ENCODE measurements around the gene SAMD1. TPM values are rescaled to one million over a fixed set of nuclear protein-coding genes. Genes with fewer than 3 reads are reported as not detected.

The SAMD1 gene
- polyA plus RNA-seq, 1 donor (not counting 4 experiments of a cell fraction or from before 2014, with no cell fraction given) = 5.3 TPM

DNA sequence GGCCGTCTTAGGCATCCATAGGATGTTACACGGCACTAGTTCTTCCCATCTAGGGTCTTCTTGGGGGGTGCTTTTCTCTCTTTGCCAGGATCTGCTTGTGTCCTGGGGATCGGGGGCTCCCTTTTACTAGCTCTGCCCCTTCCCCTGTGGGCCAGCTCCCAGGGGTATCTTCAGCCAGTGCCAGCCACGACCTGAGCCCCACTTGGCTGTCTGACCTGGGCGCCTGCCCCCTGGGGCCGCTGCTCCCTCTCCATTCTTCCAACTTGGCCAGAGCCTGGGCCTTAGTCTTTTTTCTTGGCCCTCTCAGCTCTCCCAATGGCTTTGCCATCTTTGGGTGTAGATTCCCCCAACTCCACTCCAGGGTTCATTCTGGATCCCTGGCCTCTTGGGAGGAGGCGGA is 23.9 kb upstream of the SAMD1 start:
- Histone ChIP-seq H3K9me3 (ENCODE audit: control insufficient read depth, low read depth, low read length) (no peaks in the 10 kb centered on the region), H3K4me1 (ENCODE audit: control insufficient read depth, extremely low read depth, insufficient read depth, low read length) (peaks cover 14% of the 10 kb centered on the region), H3K27ac (ENCODE audit: control insufficient read depth, insufficient read depth, low read length) (no peak overlapping the region), H3K4me2 (ENCODE audit: control insufficient read depth, extremely low read depth, insufficient read depth, low read depth, low read length) (no peak overlapping the region), H3K27me3 (ENCODE audit: control insufficient read depth, extremely low read depth, insufficient read depth, low read length) (no peaks in the 10 kb centered on the region), H3K36me3 (ENCODE audit: control insufficient read depth in 2 of 2, extremely low read depth in 1 of 2, insufficient read depth in 2 of 2, low read length in 2 of 2) (no peaks in the 10 kb centered on the region), H3K9me1 (ENCODE audit: control insufficient read depth, extremely low read depth, insufficient read depth, low read length) (no peaks in the 10 kb centered on the region), H3K4me3 (ENCODE audit: control insufficient read depth in 2 of 3, extremely low read depth in 1 of 3, insufficient read depth in 2 of 3, low read depth in 1 of 3, low read length in 3 of 3) (no peak overlapping the region), H3K9ac (ENCODE audit: control insufficient read depth, extremely low read depth, insufficient read depth, low read length) (no peak overlapping the region), H4K20me1 (ENCODE audit: control insufficient read depth, extremely low read depth, insufficient read depth, low read length) (no peaks in the 10 kb centered on the region), H2AFZ (ENCODE audit: control insufficient read depth, low read length) (no peak overlapping the region), H3K79me2 (ENCODE audit: control insufficient read depth, insufficient read depth, low read length) (peaks cover 9% of the 10 kb centered on the region)
- dilution Hi-C loops (cut with MboI; ENCODE audit: extremely low pct_ligation_motif_present, low sequenced_read_pairs) = no loop called here
- TF ChIP-seq, protein P1, sequence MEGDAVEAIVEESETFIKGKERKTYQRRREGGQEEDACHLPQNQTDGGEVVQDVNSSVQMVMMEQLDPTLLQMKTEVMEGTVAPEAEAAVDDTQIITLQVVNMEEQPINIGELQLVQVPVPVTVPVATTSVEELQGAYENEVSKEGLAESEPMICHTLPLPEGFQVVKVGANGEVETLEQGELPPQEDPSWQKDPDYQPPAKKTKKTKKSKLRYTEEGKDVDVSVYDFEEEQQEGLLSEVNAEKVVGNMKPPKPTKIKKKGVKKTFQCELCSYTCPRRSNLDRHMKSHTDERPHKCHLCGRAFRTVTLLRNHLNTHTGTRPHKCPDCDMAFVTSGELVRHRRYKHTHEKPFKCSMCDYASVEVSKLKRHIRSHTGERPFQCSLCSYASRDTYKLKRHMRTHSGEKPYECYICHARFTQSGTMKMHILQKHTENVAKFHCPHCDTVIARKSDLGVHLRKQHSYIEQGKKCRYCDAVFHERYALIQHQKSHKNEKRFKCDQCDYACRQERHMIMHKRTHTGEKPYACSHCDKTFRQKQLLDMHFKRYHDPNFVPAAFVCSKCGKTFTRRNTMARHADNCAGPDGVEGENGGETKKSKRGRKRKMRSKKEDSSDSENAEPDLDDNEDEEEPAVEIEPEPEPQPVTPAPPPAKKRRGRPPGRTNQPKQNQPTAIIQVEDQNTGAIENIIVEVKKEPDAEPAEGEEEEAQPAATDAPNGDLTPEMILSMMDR (optimal IDR thresholded peaks at IDR 0.05 in 1 of 3, IDR thresholded peaks at IDR 0.05 in 1 of 3, conservative IDR thresholded peaks at IDR 0.05 in 1 of 3; ENCODE audit: extremely low read depth in 1 of 3, insufficient read depth in 2 of 3, low read length in 3 of 3) = no peak
- TF ChIP-seq EZH2 (IDR thresholded peaks at IDR 0.05; ENCODE audit: low read length) = no peak
- DNase-seq (ENCODE audit: low read depth, low spot score) = no peak
- no peak for FAIRE-seq

DNA sequence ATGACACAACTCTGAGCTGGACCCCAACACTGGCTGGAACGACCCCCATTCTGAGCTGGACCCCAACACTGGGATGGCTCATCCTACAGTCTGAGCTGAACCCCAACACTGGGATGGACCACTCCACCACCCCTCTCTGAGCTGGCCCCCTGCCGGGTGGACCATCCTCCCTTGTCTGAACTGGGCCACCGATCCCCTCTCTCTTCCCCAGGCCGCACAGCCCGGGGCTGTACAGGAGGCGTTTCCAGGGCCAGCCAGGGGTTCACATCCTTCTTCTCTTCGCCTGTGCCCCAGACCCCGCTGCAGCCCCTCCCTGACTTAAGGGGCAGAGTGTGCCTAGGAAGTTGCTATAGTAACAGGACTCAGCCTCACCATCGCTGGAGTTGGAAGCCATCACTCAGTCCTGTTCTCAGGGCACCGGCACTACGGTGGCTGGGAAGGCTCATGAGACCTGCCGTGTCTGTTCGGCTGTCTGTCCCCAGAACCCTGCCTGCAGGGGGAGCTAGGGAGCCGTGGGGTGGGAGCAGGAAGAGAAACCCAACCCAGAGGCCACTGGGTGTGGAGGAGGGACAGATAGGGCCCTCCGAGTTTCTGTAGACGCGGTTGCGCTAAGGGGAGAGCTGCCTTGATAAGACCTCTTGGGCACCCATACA is 23.3 kb upstream of the SAMD1 start:
- Histone ChIP-seq H3K9me1 (ENCODE audit: control insufficient read depth, extremely low read depth, insufficient read depth, low read length) (no peaks in the 10 kb centered on the region), H4K20me1 (ENCODE audit: control insufficient read depth, extremely low read depth, insufficient read depth, low read length) (no peaks in the 10 kb centered on the region), H3K36me3 (ENCODE audit: control insufficient read depth in 2 of 2, extremely low read depth in 1 of 2, insufficient read depth in 2 of 2, low read length in 2 of 2) (no peaks in the 10 kb centered on the region), H3K27ac (ENCODE audit: control insufficient read depth, insufficient read depth, low read length) (no peak overlapping the region), H3K4me2 (ENCODE audit: control insufficient read depth, extremely low read depth, insufficient read depth, low read depth, low read length) (no peak overlapping the region), H3K27me3 (ENCODE audit: control insufficient read depth, extremely low read depth, insufficient read depth, low read length) (no peaks in the 10 kb centered on the region), H3K4me1 (ENCODE audit: control insufficient read depth, extremely low read depth, insufficient read depth, low read length) (peaks cover 13% of the 10 kb centered on the region), H3K9me3 (ENCODE audit: control insufficient read depth, low read depth, low read length) (no peaks in the 10 kb centered on the region), H2AFZ (ENCODE audit: control insufficient read depth, low read length) (no peak overlapping the region), H3K4me3 (ENCODE audit: control insufficient read depth in 2 of 3, extremely low read depth in 1 of 3, insufficient read depth in 2 of 3, low read depth in 1 of 3, low read length in 3 of 3) (no peak overlapping the region), H3K9ac (ENCODE audit: control insufficient read depth, extremely low read depth, insufficient read depth, low read length) (no peak overlapping the region), H3K79me2 (ENCODE audit: control insufficient read depth, insufficient read depth, low read length) (peaks cover 9% of the 10 kb centered on the region)
- TF ChIP-seq EZH2 (IDR thresholded peaks at IDR 0.05; ENCODE audit: low read length) = no peak
- TF ChIP-seq, protein P1 (optimal IDR thresholded peaks at IDR 0.05 in 1 of 3, IDR thresholded peaks at IDR 0.05 in 1 of 3, conservative IDR thresholded peaks at IDR 0.05 in 1 of 3; ENCODE audit: extremely low read depth in 1 of 3, insufficient read depth in 2 of 3, low read length in 3 of 3) = peak; percentile 47 to 59 (median 50)
- no peak for DNase-seq (ENCODE audit: low read depth, low spot score)
- FAIRE-seq = no peak
- dilution Hi-C loops (cut with MboI; ENCODE audit: extremely low pct_ligation_motif_present, low sequenced_read_pairs) = no loop called here
